Ishikawa (cell line): ENCODE results near the gene LRRC32.
A peak's percentile ranks its signal among the peaks of the same experiment; 100 is the strongest.

Experiments
- CEBPB ChIP-seq: IDR thresholded peaks from 2 replicates; pipeline ENCODE4 v1.6.1; 2012
- CREB1 ChIP-seq: IDR thresholded peaks from 2 replicates; pipeline ENCODE4 v1.6.1; 2012; ENCODE audit warnings: low read depth
- EGR1 ChIP-seq: IDR thresholded peaks from 2 replicates; pipeline ENCODE4 v1.6.1; 2012
- EP300 ChIP-seq: IDR thresholded peaks from 2 replicates; pipeline ENCODE4 v1.6.1; 2012; ENCODE audit warnings: borderline replicate concordance
- FOXM1 ChIP-seq: IDR thresholded peaks from 2 replicates; pipeline ENCODE4 v1.6.1; 2012; ENCODE audit warnings: low read depth, borderline replicate concordance
- MAX ChIP-seq: IDR thresholded peaks from 2 replicates; pipeline ENCODE4 v1.6.1; 2012
- NFIC ChIP-seq: IDR thresholded peaks from 2 replicates; pipeline ENCODE4 v1.6.1; 2012
- RAD21 ChIP-seq: IDR thresholded peaks from 2 replicates; pipeline ENCODE4 v1.6.1; 2012; ENCODE audit warnings: low read depth
- REST ChIP-seq: IDR thresholded peaks from 2 replicates; pipeline ENCODE4 v1.6.1; 2012; ENCODE audit warnings: low read depth, mild to moderate bottlenecking
- TAF1 ChIP-seq: IDR thresholded peaks from 2 replicates; pipeline ENCODE4 v1.6.1; 2012; ENCODE audit warnings: low read depth, mild to moderate bottlenecking
- TCF12 ChIP-seq: IDR thresholded peaks from 2 replicates; pipeline ENCODE4 v1.6.1; 2012; ENCODE audit warnings: low read depth
- TEAD4 ChIP-seq: IDR thresholded peaks from 2 replicates; pipeline ENCODE4 v1.6.1; 2012
- USF1 ChIP-seq: IDR thresholded peaks from 2 replicates; pipeline ENCODE4 v1.6.1; 2012
- YY1 ChIP-seq: IDR thresholded peaks from 2 replicates; pipeline ENCODE4 v1.6.1; 2012; ENCODE audit warnings: low read depth
- ZBTB7A ChIP-seq: IDR thresholded peaks from 2 replicates; pipeline ENCODE4 v1.6.1; 2012; ENCODE audit warnings: low read depth

LRRC32 gene

GRCh38 chr11:76689313-76690260 is 19.0 kb upstream of the LRRC32 start:
- TF ChIP-seq EGR1: no peak
- TF ChIP-seq TAF1: no peak

- TF ChIP-seq RAD21 (no peak), EP300 (no peak), YY1 (no peak), TAF1 (no peak), CEBPB (no peak)
These were observed 17.6 kb upstream of the LRRC32 start for GRCh38 chr11:76688146-76688545.

- no peak for TF ChIP-seq FOXM1
- no peak for TF ChIP-seq MAX
- no peak for TF ChIP-seq YY1
- TF ChIP-seq TCF12: no peak
- no peak for TF ChIP-seq CEBPB
- TF ChIP-seq EGR1: no peak
- no peak for TF ChIP-seq TEAD4
- no peak for TF ChIP-seq EP300
These were observed 15.9 kb upstream of the LRRC32 start for GRCh38 chr11:76686261-76687079.

GRCh38 chr11:76685831-76686230 is 15.3 kb upstream of the LRRC32 start:
- no peak for TF ChIP-seq TEAD4

GRCh38 chr11:76685237-76685636 is 14.7 kb upstream of the LRRC32 start:
- TF ChIP-seq CEBPB (no peak), RAD21 (no peak), TEAD4 (no peak), MAX (no peak), REST (no peak), EGR1 (no peak), TAF1 (no peak), YY1 (no peak), EP300 (no peak), NFIC (no peak)

- TF ChIP-seq TCF12 (no peak), CREB1 (no peak), CEBPB (peak; percentile 21; the same call in 1 of the 2 replicates)
These were observed 14.0 kb upstream of the LRRC32 start for GRCh38 chr11:76684516-76684915.

GRCh38 chr11:76683161-76684095 is 12.9 kb upstream of the LRRC32 start:
- no peak for TF ChIP-seq RAD21
- no peak for TF ChIP-seq MAX
- TF ChIP-seq TAF1: no peak
- TF ChIP-seq REST: no peak
- no peak for TF ChIP-seq EP300
- TF ChIP-seq TCF12: no peak
- TF ChIP-seq CREB1: no peak
- TF ChIP-seq NFIC: no peak
- TF ChIP-seq TEAD4: no peak
- no peak for TF ChIP-seq ZBTB7A
- TF ChIP-seq YY1: no peak
- TF ChIP-seq USF1: no peak
- TF ChIP-seq EGR1: no peak
